Measurements from ENCODE around the gene SMIM8. TPM values are rescaled to one million over a fixed set of nuclear protein-coding genes. Genes with fewer than 3 reads are reported as not detected.

SMIM8 gene
- total and polyA plus RNA-seq, 10 of the 15 experiments (the other 5 are each of a cell fraction or from before 2014, with no cell fraction given): 6.2 to 45.8 (median 10.4) TPM

- no peak for TF ChIP-seq ASH2L (IDR thresholded peaks at IDR 0.05; ENCODE audit: borderline replicate concordance, low read depth)
- TF ChIP-seq RUNX3 (IDR thresholded peaks at IDR 0.05; ENCODE audit: low read length): no peak
- TF ChIP-seq RAD51 (IDR thresholded peaks at IDR 0.05): no peak
These were observed 29.2 kb downstream of the SMIM8 start (continued) for GRCh38 chr6:87351583-87351982.

GRCh38 chr6:87356181-87356580, 33.8 kb downstream of the SMIM8 start:
- no peak overlapping the region for H2AFZ ChIP-seq (ENCODE audit: control insufficient read depth, low read depth, low read length)
- intact Hi-C loops (cut with micrococcal nuclease; ENCODE audit: unreplicated experiment): no loop called here
- SMC1A ChIA-PET (ENCODE audit: uncharacterized antibody, unreplicated experiment): interaction anchor here (1.8 kb wide), 1 partner anchor 10 kb away, joined by 5 read pairs; no protein-coding TSS in a partner anchor
- no peak for TF ChIP-seq RELA (IDR thresholded peaks at IDR 0.05; ENCODE audit: borderline replicate concordance, partially characterized antibody)
- TF ChIP-seq MYB (IDR thresholded peaks at IDR 0.05; ENCODE audit: borderline replicate concordance, low read depth, low read length): no peak
- TF ChIP-seq CREM (IDR thresholded peaks at IDR 0.05; ENCODE audit: low read depth): no peak
- TF ChIP-seq ZNF274 (IDR thresholded peaks at IDR 0.05; ENCODE audit: insufficient read depth, insufficient read length): no peak
- no peak for TF ChIP-seq SRF (IDR thresholded peaks at IDR 0.05; ENCODE audit: low read depth in 2 of 2, low read length in 2 of 2)
- TF ChIP-seq E2F4 (IDR thresholded peaks at IDR 0.05; ENCODE audit: low read depth, low read length): no peak
- no peak for TF ChIP-seq PBX3 (IDR thresholded peaks at IDR 0.05; ENCODE audit: insufficient replicate concordance, low read depth, low read length)
- TF ChIP-seq LARP7 (IDR thresholded peaks at IDR 0.05): no peak
- no peak for TF ChIP-seq POLR2AphosphoS5 (IDR thresholded peaks at IDR 0.05; ENCODE audit: low read length)
- TF ChIP-seq SIN3A (IDR thresholded peaks at IDR 0.05; ENCODE audit: low read depth, low read length): no peak
- POLR2A ChIA-PET: interaction anchor here (0.6 kb wide), 1 partner anchor 200 kb away, joined by 3 read pairs; no protein-coding TSS in a partner anchor
- no peaks in the 10 kb centered on the region for H3K4me1 ChIP-seq (ENCODE audit: control insufficient read depth, insufficient read depth, low read length)
- no peaks in the 10 kb centered on the region for H3K36me3 ChIP-seq (ENCODE audit: control insufficient read depth in 2 of 2, insufficient read depth in 2 of 2, low read length in 1 of 2)
- H3K9ac ChIP-seq (ENCODE audit: control insufficient read depth, insufficient read depth, low read length): no peak overlapping the region
- no peak overlapping the region for H3K4me3 ChIP-seq
- no peaks in the 10 kb centered on the region for H3K9me3 ChIP-seq (replicated peaks; ENCODE audit: control insufficient read depth, insufficient read depth, low read length)
- FAIRE-seq: no peak
- 84% methylated on average over 4 of the region's 4 CpGs for WGBS (ENCODE audit: insufficient coverage, insufficient replicate concordance, low lambda C conversion rate, missing lambda C conversion rate)
- no peak for ATAC-seq
- no peak overlapping the region for H3K4me2 ChIP-seq (ENCODE audit: control insufficient read depth, insufficient read depth)
- DNase-seq (ENCODE audit: low read depth, low spot score): no peak
- BruUV-seq (replicated peaks): no TSS peak
- no peaks in the 10 kb centered on the region for H3K79me2 ChIP-seq (ENCODE audit: control insufficient read depth, insufficient read depth, low read length)
- in situ Hi-C loops (cut with MboI): no loop called here
- no peak overlapping the region for H3K27ac ChIP-seq (ENCODE audit: control insufficient read depth, insufficient read depth)
- CTCF ChIA-PET: interaction anchor here (0.6 kb wide), 1 partner anchor 20 kb away, joined by 3 read pairs; no protein-coding TSS in a partner anchor
- no peaks in the 10 kb centered on the region for H3K27me3 ChIP-seq (replicated peaks in 1 of 2; ENCODE audit: control insufficient read depth in 2 of 2, insufficient read depth in 2 of 2, low read length in 1 of 2)
- H4K20me1 ChIP-seq (ENCODE audit: control insufficient read depth, insufficient read depth): no peaks in the 10 kb centered on the region
- RAD21 ChIA-PET (ENCODE audit: unreplicated experiment): no interaction called here

Data from GM12878 (cell line).